HEK293T (cell line): Measurements from ENCODE around the gene PKM.

Source experiments
- CTCF ChIA-PET: fragments of 350-600 bp; formaldehyde crosslinking; extraction: SDS; loops from one replicate; lab custom pipeline; 2021; ENCODE audit warnings: antibody characterized with exemption, inconsistent platforms; lab: Yijun Ruan, JAX
- POLR2A ChIA-PET: fragments of 350-600 bp; formaldehyde crosslinking; extraction: SDS; loops from one replicate; lab custom pipeline; 2020; ENCODE audit warnings: antibody characterized with exemption, inconsistent platforms; lab: Yijun Ruan, JAX
- DNase-seq: peaks from one replicate; pipeline ENCODE4 v3.0.0; 2012; ENCODE audit warnings: mixed read lengths; ENCODE audit errors: extremely low spot score
- ARNT ChIP-seq: fragments of 450-650 bp; IDR thresholded peaks from 2 replicates; pipeline ENCODE4 v1.6.1; 2017; ENCODE audit warnings: mild to moderate bottlenecking
- BHLHE40 ChIP-seq: fragments of 450-650 bp; IDR thresholded peaks from 2 replicates; pipeline ENCODE4 v1.6.1; 2016; ENCODE audit warnings: mild to moderate bottlenecking, moderate library complexity, borderline replicate concordance
- CTBP1 ChIP-seq: fragments of 450-650 bp; IDR thresholded peaks from 2 replicates; pipeline ENCODE4 v1.6.1; 2016; ENCODE audit warnings: borderline replicate concordance
- ELF4 ChIP-seq: fragments of 450-650 bp; IDR thresholded peaks from 2 replicates; pipeline ENCODE4 v1.6.1; 2017; ENCODE audit warnings: antibody characterized with exemption
- FOXA1 ChIP-seq: fragments of 450-650 bp; IDR thresholded peaks from 2 replicates; pipeline ENCODE4 v1.6.1; 2016; ENCODE audit warnings: mild to moderate bottlenecking
- FOXK2 ChIP-seq: fragments of 450-650 bp; IDR thresholded peaks from 2 replicates; pipeline ENCODE4 v1.6.1; 2016; ENCODE audit warnings: mild to moderate bottlenecking
- FOXM1 ChIP-seq: fragments of 450-650 bp; IDR thresholded peaks from 2 replicates; pipeline ENCODE4 v1.6.1; 2017; ENCODE audit warnings: mild to moderate bottlenecking, borderline replicate concordance
- HDGF ChIP-seq: fragments of 450-650 bp; IDR thresholded peaks from 2 replicates; pipeline ENCODE4 v1.6.1; 2017; ENCODE audit warnings: antibody characterized with exemption, borderline replicate concordance
- L3MBTL2 ChIP-seq: fragments of 450-650 bp; conservative IDR thresholded peaks from 2 replicates; pipeline ENCODE4 v1.6.1; 2016; ENCODE audit warnings: mild to moderate bottlenecking
- LEF1 ChIP-seq: fragments of 450-650 bp; IDR thresholded peaks from 2 replicates; pipeline ENCODE4 v1.6.1; 2017; ENCODE audit warnings: mild to moderate bottlenecking, borderline replicate concordance
- NFRKB ChIP-seq: fragments of 450-650 bp; IDR thresholded peaks from 2 replicates; pipeline ENCODE4 v1.6.1; 2016; ENCODE audit warnings: mild to moderate bottlenecking, moderate library complexity
- SP1 ChIP-seq: fragments of 450-650 bp; IDR thresholded peaks from 2 replicates; pipeline ENCODE4 v1.6.1; 2017
- SUZ12 ChIP-seq: fragments of 450-650 bp; IDR thresholded peaks from 2 replicates; pipeline ENCODE4 v1.6.1; 2016; ENCODE audit warnings: mild to moderate bottlenecking
- TARDBP ChIP-seq: fragments of 450-650 bp; IDR thresholded peaks from 2 replicates; pipeline ENCODE4 v1.6.1; 2016
- ZNF384 ChIP-seq: fragments of 450-650 bp; IDR thresholded peaks from 2 replicates; pipeline ENCODE4 v1.6.1; 2016
- TF ChIP-seq, protein P1 (sequence below): fragments of 450-650 bp; IDR thresholded peaks from 2 replicates; pipeline ENCODE4 v1.6.1; 2016

PKM gene

GRCh38 chr15:72202302-72202701 is 28.7 kb downstream of the PKM start:
- CTCF ChIA-PET: interaction anchor here (0.7 kb wide), 1 partner anchor 25 kb away, joined by 3 read pairs; no protein-coding TSS in a partner anchor
- no peak for DNase-seq

DNA sequence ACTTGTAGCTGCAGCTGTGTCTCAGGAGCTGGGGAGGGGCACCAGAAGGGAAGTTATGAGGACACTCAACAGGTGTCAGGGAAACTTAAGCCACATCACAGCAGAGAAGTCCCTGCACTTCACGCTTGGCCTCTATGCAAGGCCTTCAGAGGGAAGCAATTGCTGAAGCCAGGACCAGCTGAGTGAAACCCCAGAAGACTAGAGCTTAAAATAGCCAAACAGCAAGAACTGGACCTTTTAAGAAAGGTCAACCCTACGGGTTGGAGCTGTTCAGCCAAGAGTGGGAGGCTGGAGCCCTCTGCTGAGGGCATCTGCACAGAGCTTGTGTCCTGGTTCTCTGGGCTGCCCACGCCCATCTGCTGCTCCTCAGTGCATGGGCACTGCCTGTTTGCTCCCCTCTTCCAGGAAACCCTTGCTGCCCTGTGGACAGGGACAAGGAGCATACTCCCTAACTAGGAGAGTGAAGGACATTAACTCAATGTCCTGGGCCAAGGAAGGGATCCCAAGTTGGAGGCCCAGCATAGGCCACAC is 29.5 kb downstream of the PKM start:
- CTCF ChIA-PET: interaction anchor here (0.5 to 1.5 kb wide), 6 partner anchors 12 to 1617 kb away, joined by 3 to 12 read pairs (median 3); no protein-coding TSS in a partner anchor
- POLR2A ChIA-PET: interaction anchor here (1.0 to 4.8 kb wide), 3 partner anchors 25 to 174 kb away, joined by 3 to 30 read pairs (median 3); partner anchors contain the start of genes HEXA and PKM
- TF ChIP-seq CTBP1: no peak
- TF ChIP-seq BHLHE40: no peak
- no peak for TF ChIP-seq ELF4
- TF ChIP-seq NFRKB: no peak
- TF ChIP-seq, protein P1, sequence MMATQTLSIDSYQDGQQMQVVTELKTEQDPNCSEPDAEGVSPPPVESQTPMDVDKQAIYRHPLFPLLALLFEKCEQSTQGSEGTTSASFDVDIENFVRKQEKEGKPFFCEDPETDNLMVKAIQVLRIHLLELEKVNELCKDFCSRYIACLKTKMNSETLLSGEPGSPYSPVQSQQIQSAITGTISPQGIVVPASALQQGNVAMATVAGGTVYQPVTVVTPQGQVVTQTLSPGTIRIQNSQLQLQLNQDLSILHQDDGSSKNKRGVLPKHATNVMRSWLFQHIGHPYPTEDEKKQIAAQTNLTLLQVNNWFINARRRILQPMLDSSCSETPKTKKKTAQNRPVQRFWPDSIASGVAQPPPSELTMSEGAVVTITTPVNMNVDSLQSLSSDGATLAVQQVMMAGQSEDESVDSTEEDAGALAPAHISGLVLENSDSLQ: no peak
- TF ChIP-seq TARDBP: no peak
- TF ChIP-seq FOXM1: no peak
- TF ChIP-seq LEF1: no peak
- TF ChIP-seq HDGF: no peak
- TF ChIP-seq L3MBTL2: no peak
- TF ChIP-seq FOXA1: no peak
- TF ChIP-seq SP1: no peak
- TF ChIP-seq FOXK2: no peak
- no peak for TF ChIP-seq ZNF384
- TF ChIP-seq SUZ12: no peak
- TF ChIP-seq ARNT: no peak
- DNase-seq: no peak

More at GRCh38 chr15:72202302-72202701, 28.7 kb downstream of the PKM start:
- no peak for TF ChIP-seq ARNT
- no peak for TF ChIP-seq L3MBTL2
- POLR2A ChIA-PET: interaction anchor here (0.7 to 4.8 kb wide), 3 partner anchors 25 to 28 kb away, joined by 3 to 30 read pairs (median 9); partner anchors contain the start of gene PKM

GRCh38 chr15:72200395-72201237 is 30.4 kb downstream of the PKM start:
- DNase-seq: no peak
- TF ChIP-seq ARNT: no peak
- TF ChIP-seq, protein P1: no peak
- no peak for TF ChIP-seq FOXM1
- no peak for TF ChIP-seq FOXA1
- TF ChIP-seq NFRKB: no peak
- POLR2A ChIA-PET: interaction anchor here (1.0 to 4.8 kb wide), 3 partner anchors 26 to 175 kb away, joined by 3 to 30 read pairs (median 3); partner anchors contain the start of genes HEXA and PKM
- CTCF ChIA-PET: interaction anchor here (0.6 to 1.5 kb wide), 8 partner anchors 12 to 448 kb away, joined by 3 to 12 read pairs (median 3); no protein-coding TSS in a partner anchor

- ChIA-PET POLR2A (interaction anchor here (4.8 kb wide), 1 partner anchor 31 kb away, joined by 30 read pairs; the partner anchor contains the start of gene PKM), CTCF (interaction anchor here (0.6 to 1.5 kb wide), 4 partner anchors 23 to 448 kb away, joined by 3 to 5 read pairs (median 3); no protein-coding TSS in a partner anchor)
- TF ChIP-seq HDGF: peak; percentile 22; the same call in 1 of the 2 replicates
- TF ChIP-seq ELF4: no peak
- DNase-seq: peak; percentile 77
These were observed 31.2 kb downstream of the PKM start for GRCh38 chr15:72199721-72200212.

- ChIA-PET CTCF (interaction anchor here (1.2 to 1.5 kb wide), 2 partner anchors 82 to 447 kb away, joined by 3 read pairs; no protein-coding TSS in a partner anchor), POLR2A (interaction anchor here (4.8 kb wide), 1 partner anchor 31 kb away, joined by 30 read pairs; the partner anchor contains the start of gene PKM)
- DNase-seq: no peak
- TF ChIP-seq L3MBTL2 (no peak), HDGF (no peak), CTBP1 (no peak), TARDBP (no peak), SP1 (no peak), FOXM1 (no peak), NFRKB (no peak), SUZ12 (no peak), FOXK2 (no peak), ELF4 (no peak), ZNF384 (no peak), BHLHE40 (no peak), FOXA1 (no peak), ARNT (no peak)
- TF ChIP-seq, protein P1: no peak
These were observed 31.8 kb downstream of the PKM start for GRCh38 chr15:72199205-72199515.
